Liver (tissue), 3 donors: Measurements from ENCODE around the gene USP2.

Source experiments
- EGR1 ChIP-seq, 2 donors: IDR thresholded peaks; 2 replicates each; pipeline ENCODE4 v1.6.1; 2016 to 2018; ENCODE audit warnings: antibody characterized with exemption in 2 of 2, low read depth in 2 of 2
- GABPA ChIP-seq, 2 donors: IDR thresholded peaks in 1 of 2; conservative IDR thresholded peaks in 1 of 2; 2 replicates each; pipeline ENCODE4 v1.6.1; 2016; ENCODE audit warnings: antibody characterized with exemption in 2 of 2, mild to moderate bottlenecking in 1 of 2, moderate library complexity in 1 of 2
- NR2F2 ChIP-seq: IDR thresholded peaks from 2 replicates; pipeline ENCODE4 v1.6.1; 2016; ENCODE audit warnings: antibody characterized with exemption
- RAD21 ChIP-seq, 2 donors: IDR thresholded peaks; 2 replicates each; pipeline ENCODE4 v1.6.1; 2016; ENCODE audit warnings: antibody characterized with exemption in 2 of 2, mild to moderate bottlenecking in 2 of 2
- TAF1 ChIP-seq: conservative IDR thresholded peaks from 2 replicates; pipeline ENCODE4 v1.6.1; 2016; ENCODE audit warnings: antibody characterized with exemption, mild to moderate bottlenecking
- YY1 ChIP-seq: IDR thresholded peaks from 2 replicates; pipeline ENCODE4 v1.6.1; 2016; ENCODE audit warnings: antibody characterized with exemption, mild to moderate bottlenecking
- TF ChIP-seq, protein P1 (sequence below): IDR thresholded peaks from 2 replicates; pipeline ENCODE4 v1.6.1; 2016; ENCODE audit warnings: antibody characterized with exemption, mild to moderate bottlenecking
- TF ChIP-seq, protein P2 (sequence below): fragments of 150-350 bp; IDR thresholded peaks from 2 replicates; pipeline ENCODE4 v1.5.1; 2017; ENCODE audit warnings: improper control_type of control experiment, low read depth, low read length; ENCODE audit not compliant: missing input control
- TF ChIP-seq, protein P3 (sequence below): IDR thresholded peaks from 2 replicates; pipeline ENCODE4 v1.6.1; 2016; ENCODE audit warnings: antibody characterized with exemption
- TF ChIP-seq, protein P4 (sequence below): IDR thresholded peaks from 2 replicates; pipeline ENCODE4 v1.6.1; 2016; ENCODE audit warnings: antibody characterized with exemption
- donor health status: healthy.
- donor health status: healthy.

DNA sequence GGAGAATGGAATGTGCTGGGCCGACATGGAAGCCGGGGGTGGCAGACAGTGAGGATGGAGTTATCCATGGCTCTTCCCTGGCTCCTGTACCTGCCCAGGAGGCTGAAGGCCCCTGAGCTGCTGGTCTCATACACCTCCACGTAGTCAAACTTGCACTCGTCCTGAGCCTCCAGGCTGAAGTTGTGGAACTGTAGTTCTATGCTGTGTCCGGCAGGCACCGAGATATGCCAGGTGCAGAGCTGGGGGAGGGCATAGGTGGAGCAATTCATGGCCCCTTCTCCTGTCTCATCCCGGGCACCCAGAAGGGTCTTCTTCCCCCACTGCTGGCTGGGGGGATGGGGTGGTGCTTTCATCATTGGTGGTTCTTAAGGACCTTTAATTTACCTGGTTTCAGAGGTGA, 37.8 kb downstream of the USP2 start:
- TF ChIP-seq, protein P1, sequence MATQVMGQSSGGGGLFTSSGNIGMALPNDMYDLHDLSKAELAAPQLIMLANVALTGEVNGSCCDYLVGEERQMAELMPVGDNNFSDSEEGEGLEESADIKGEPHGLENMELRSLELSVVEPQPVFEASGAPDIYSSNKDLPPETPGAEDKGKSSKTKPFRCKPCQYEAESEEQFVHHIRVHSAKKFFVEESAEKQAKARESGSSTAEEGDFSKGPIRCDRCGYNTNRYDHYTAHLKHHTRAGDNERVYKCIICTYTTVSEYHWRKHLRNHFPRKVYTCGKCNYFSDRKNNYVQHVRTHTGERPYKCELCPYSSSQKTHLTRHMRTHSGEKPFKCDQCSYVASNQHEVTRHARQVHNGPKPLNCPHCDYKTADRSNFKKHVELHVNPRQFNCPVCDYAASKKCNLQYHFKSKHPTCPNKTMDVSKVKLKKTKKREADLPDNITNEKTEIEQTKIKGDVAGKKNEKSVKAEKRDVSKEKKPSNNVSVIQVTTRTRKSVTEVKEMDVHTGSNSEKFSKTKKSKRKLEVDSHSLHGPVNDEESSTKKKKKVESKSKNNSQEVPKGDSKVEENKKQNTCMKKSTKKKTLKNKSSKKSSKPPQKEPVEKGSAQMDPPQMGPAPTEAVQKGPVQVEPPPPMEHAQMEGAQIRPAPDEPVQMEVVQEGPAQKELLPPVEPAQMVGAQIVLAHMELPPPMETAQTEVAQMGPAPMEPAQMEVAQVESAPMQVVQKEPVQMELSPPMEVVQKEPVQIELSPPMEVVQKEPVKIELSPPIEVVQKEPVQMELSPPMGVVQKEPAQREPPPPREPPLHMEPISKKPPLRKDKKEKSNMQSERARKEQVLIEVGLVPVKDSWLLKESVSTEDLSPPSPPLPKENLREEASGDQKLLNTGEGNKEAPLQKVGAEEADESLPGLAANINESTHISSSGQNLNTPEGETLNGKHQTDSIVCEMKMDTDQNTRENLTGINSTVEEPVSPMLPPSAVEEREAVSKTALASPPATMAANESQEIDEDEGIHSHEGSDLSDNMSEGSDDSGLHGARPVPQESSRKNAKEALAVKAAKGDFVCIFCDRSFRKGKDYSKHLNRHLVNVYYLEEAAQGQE = no peak
- TF ChIP-seq, protein P2, sequence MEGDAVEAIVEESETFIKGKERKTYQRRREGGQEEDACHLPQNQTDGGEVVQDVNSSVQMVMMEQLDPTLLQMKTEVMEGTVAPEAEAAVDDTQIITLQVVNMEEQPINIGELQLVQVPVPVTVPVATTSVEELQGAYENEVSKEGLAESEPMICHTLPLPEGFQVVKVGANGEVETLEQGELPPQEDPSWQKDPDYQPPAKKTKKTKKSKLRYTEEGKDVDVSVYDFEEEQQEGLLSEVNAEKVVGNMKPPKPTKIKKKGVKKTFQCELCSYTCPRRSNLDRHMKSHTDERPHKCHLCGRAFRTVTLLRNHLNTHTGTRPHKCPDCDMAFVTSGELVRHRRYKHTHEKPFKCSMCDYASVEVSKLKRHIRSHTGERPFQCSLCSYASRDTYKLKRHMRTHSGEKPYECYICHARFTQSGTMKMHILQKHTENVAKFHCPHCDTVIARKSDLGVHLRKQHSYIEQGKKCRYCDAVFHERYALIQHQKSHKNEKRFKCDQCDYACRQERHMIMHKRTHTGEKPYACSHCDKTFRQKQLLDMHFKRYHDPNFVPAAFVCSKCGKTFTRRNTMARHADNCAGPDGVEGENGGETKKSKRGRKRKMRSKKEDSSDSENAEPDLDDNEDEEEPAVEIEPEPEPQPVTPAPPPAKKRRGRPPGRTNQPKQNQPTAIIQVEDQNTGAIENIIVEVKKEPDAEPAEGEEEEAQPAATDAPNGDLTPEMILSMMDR = no peak
- no peak for TF ChIP-seq EGR1 (IDR thresholded peaks at IDR 0.05; ENCODE audit: low read depth in 2 of 2)
- TF ChIP-seq, protein P3, sequence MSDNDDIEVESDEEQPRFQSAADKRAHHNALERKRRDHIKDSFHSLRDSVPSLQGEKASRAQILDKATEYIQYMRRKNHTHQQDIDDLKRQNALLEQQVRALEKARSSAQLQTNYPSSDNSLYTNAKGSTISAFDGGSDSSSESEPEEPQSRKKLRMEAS = no peak
- TF ChIP-seq, protein P4, sequence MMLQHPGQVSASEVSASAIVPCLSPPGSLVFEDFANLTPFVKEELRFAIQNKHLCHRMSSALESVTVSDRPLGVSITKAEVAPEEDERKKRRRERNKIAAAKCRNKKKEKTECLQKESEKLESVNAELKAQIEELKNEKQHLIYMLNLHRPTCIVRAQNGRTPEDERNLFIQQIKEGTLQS = no peak
- no peak for TF ChIP-seq TAF1
- no peak for TF ChIP-seq RAD21 (IDR thresholded peaks at IDR 0.05)
- TF ChIP-seq YY1 = no peak
- no peak for TF ChIP-seq GABPA (IDR thresholded peaks at IDR 0.05 in 1 of 2, conservative IDR thresholded peaks at IDR 0.05 in 1 of 2)
- no peak for TF ChIP-seq NR2F2
